Endodermal cell (in vitro differentiated cells): ENCODE measurements around the gene MBD3. TPM values are rescaled to one million over a fixed set of nuclear protein-coding genes. Genes with fewer than 3 reads are reported as not detected.

Source experiments
- DNase-seq: peaks from one replicate; pipeline ENCODE4 v3.0.0-alpha.2; 2017
- H3K27ac ChIP-seq: 2 replicates; pipeline ENCODE4 v1.5.1; 2013; ENCODE audit warnings: mild to moderate bottlenecking, low read depth, low read length, moderate library complexity
- H3K27me3 ChIP-seq: 2 replicates; pipeline ENCODE4 v1.6.1; 2013; ENCODE audit warnings: mild to moderate bottlenecking, low read length, moderate library complexity; ENCODE audit not compliant: insufficient read depth, control insufficient read depth, poor library complexity, severe bottlenecking
- H3K36me3 ChIP-seq: 2 replicates; pipeline ENCODE4 v1.7.0; 2013; ENCODE audit warnings: mild to moderate bottlenecking, low read length, moderate library complexity; ENCODE audit not compliant: control insufficient read depth, insufficient read depth
- H3K4me1 ChIP-seq: one replicate; pipeline ENCODE4 v1.7.0; 2013; ENCODE audit warnings: low read length; ENCODE audit not compliant: control insufficient read depth, insufficient read depth
- H3K4me3 ChIP-seq: 2 replicates; pipeline ENCODE4 v1.5.1; 2013; ENCODE audit warnings: mild to moderate bottlenecking, low read length, moderate library complexity
- H3K9ac ChIP-seq: 2 replicates; pipeline ENCODE4 v1.6.1; 2013; ENCODE audit warnings: mild to moderate bottlenecking, low read length, moderate library complexity; ENCODE audit not compliant: poor library complexity, severe bottlenecking; ENCODE audit errors: extremely low read depth
- H3K9me3 ChIP-seq: 2 replicates; pipeline ENCODE4 v1.6.1; 2013; ENCODE audit warnings: mild to moderate bottlenecking, low read length, moderate library complexity; ENCODE audit not compliant: control insufficient read depth
- H3K27ac Mint-ChIP-seq: 2 replicates; pipeline ENCODE4 v1.8.0; 2020; ENCODE audit warnings: mixed read lengths
- H3K27me3 Mint-ChIP-seq: 2 replicates; pipeline ENCODE4 v1.8.0; 2021; ENCODE audit warnings: mild to moderate bottlenecking, mixed read lengths; ENCODE audit not compliant: insufficient read depth
- H3K36me3 Mint-ChIP-seq: 2 replicates; pipeline ENCODE4 v1.8.0; 2020; ENCODE audit warnings: low read depth, mixed read lengths
- H3K4me1 Mint-ChIP-seq: 2 replicates; pipeline ENCODE4 v1.8.0; 2020; ENCODE audit warnings: mixed read lengths
- H3K4me3 Mint-ChIP-seq: 2 replicates; pipeline ENCODE4 v1.8.0; 2020; ENCODE audit warnings: mild to moderate bottlenecking, moderate library complexity, mixed read lengths
- H3K9me3 Mint-ChIP-seq: 2 replicates; pipeline ENCODE4 v1.8.0; 2020; ENCODE audit warnings: mild to moderate bottlenecking, mixed read lengths
- WGBS, 2 experiments: methylation state at CpG; one replicate each; pipeline versions ENCODE4 v1.1.5 to v1.1.7; 2013; ENCODE audit warnings: missing lambda C conversion rate in 2 of 2, mixed read lengths in 1 of 2; ENCODE audit not compliant: insufficient coverage in 1 of 2, insufficient read length in 1 of 2; 5-methylcytosine and 5-hydroxymethylcytosine counted together
- total RNA-seq, 2 donors: library from RNA; stranded (reverse); fragmentation: NEBNext Ultra II Directional in 1 of 2; extraction: Animal tissue kit (Norgen Biotek cat#: 25700) in 1 of 2; gene quantifications; 2 replicates in 1 of 2; 3 replicates in 1 of 2; pipeline ENCODE4 v1.2.1, GENCODE V29; 2021
- TF ChIP-seq, protein P1 (sequence below): fragments of 200-600 bp; sonication (generic); conservative IDR thresholded peaks from 2 replicates; pipeline ENCODE4 v1.5.0; 2021; ENCODE audit warnings: antibody characterized with exemption, mild to moderate bottlenecking

Gene MBD3
- total RNA-seq, 2 donors from 2014 or later = 108 TPM

DNA sequence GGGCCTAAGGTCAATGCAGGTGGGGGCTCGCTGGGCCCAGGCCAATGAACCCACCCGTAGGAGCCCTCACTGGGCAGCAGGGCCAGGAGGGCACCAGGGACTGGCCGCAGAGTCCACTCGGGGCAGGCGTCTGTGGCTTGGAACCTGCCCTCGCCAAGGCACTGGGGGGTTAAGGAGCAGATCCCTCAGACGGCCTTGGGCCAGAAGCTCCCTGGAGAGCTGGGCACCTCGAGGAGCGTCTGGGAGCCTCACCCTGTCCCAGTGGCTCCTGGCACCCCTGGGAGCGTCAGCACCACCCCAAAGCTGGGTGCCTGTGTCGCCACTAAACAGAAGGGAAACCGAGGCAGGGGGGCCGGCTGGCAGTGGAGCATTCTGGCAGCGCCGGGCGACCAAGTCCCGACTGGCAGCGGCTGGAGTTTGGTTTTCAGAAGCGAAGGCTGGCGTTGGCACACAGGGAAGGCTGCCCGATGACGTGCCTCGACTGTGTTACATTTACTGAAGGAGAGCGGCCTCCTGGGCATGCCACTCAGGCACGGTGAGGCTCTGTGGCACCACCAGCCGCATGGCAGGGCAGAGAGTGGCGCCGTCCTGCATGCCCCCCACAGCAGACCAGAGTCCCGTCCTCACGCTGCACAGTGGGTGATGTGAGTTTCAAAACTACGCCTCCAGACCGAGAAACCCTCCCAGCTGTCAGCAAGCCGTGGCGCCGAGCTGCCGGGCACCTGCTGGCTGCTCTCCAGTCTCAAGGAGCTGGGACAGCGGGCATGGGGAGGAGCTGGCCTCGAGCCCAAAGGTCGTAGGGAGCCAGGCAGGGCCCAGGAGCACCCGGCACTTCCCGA, 15.4 kb downstream of the MBD3 start:
- H3K36me3 ChIP-seq = peaks cover 27% of the 10 kb centered on the region
- H3K9me3 ChIP-seq = no peaks in the 10 kb centered on the region
- DNase-seq = no peak
- Mint-ChIP-seq H3K4me3 (no peak overlapping the region), H3K27me3 (no peaks in the 10 kb centered on the region), H3K4me1 (no peaks in the 10 kb centered on the region), H3K36me3 (peaks cover 27% of the 10 kb centered on the region), H3K9me3 (no peaks in the 10 kb centered on the region), H3K27ac (no peak overlapping the region)
- H3K27ac ChIP-seq = no peak overlapping the region
- no peaks in the 10 kb centered on the region for H3K27me3 ChIP-seq
- no peaks in the 10 kb centered on the region for H3K4me1 ChIP-seq
- H3K4me3 ChIP-seq = no peak overlapping the region
- no peak overlapping the region for H3K9ac ChIP-seq
- TF ChIP-seq, protein P1, sequence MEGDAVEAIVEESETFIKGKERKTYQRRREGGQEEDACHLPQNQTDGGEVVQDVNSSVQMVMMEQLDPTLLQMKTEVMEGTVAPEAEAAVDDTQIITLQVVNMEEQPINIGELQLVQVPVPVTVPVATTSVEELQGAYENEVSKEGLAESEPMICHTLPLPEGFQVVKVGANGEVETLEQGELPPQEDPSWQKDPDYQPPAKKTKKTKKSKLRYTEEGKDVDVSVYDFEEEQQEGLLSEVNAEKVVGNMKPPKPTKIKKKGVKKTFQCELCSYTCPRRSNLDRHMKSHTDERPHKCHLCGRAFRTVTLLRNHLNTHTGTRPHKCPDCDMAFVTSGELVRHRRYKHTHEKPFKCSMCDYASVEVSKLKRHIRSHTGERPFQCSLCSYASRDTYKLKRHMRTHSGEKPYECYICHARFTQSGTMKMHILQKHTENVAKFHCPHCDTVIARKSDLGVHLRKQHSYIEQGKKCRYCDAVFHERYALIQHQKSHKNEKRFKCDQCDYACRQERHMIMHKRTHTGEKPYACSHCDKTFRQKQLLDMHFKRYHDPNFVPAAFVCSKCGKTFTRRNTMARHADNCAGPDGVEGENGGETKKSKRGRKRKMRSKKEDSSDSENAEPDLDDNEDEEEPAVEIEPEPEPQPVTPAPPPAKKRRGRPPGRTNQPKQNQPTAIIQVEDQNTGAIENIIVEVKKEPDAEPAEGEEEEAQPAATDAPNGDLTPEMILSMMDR = no peak
- 94 to 95% methylated on average over 31 to 41 of the region's 41 CpGs for WGBS, 2 experiments

DNA sequence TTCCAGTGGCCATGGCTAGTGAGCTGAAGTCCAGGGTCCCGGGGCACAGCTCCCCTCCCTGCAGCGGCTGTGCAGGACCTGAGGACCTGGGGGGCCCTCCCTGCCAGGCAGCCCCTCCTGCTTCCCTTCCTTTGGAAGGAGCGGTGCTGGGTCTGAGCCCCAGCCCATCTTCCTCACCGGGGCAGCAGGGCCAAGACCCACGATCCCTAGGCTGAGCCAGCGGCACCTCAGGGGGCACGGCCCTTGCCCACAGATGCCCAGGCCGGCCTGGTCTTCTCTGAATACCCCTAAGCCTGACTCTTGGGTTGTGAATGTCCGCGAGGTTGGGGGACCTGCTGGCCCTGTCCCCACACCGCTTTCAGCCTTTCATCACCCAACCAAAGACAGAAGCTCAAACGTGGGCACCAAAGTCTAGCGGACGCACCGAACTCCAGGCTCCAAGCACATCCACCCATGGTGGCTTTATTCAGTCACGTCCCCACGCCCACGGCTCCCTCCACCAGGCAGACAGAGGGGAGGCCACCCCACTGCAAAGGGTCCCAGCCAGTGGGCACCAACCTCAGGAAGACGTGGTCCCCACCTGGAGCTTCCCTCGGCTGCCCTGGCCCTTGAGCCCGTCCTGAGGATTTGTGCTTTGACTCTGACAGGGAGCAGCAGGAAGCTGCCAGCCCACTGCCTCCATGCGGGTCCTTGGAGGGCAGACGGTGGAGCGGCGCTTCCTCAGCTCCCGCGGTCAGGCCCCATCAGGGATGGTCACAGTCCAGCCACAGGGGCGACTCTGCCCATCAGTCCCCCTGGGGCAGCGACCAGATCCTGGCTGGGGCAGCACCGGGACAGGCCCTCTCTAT, 16.2 kb downstream of the MBD3 start:
- Mint-ChIP-seq H3K4me3 (no peak overlapping the region), H3K27ac (no peak overlapping the region), H3K27me3 (peaks cover 8% of the 10 kb centered on the region), H3K9me3 (no peaks in the 10 kb centered on the region), H3K36me3 (peaks cover 19% of the 10 kb centered on the region), H3K4me1 (no peaks in the 10 kb centered on the region)
- no peaks in the 10 kb centered on the region for H3K9me3 ChIP-seq
- DNase-seq = no peak
- H3K4me3 ChIP-seq = no peak overlapping the region
- no peak overlapping the region for H3K27ac ChIP-seq
- no peaks in the 10 kb centered on the region for H3K27me3 ChIP-seq
- no peaks in the 10 kb centered on the region for H3K4me1 ChIP-seq
- peaks cover 20% of the 10 kb centered on the region for H3K36me3 ChIP-seq
- TF ChIP-seq, protein P1 = no peak
- H3K9ac ChIP-seq = no peak overlapping the region
- WGBS, 2 experiments = 94 to 95% methylated on average over 13 to 30 of the region's 30 CpGs

DNA sequence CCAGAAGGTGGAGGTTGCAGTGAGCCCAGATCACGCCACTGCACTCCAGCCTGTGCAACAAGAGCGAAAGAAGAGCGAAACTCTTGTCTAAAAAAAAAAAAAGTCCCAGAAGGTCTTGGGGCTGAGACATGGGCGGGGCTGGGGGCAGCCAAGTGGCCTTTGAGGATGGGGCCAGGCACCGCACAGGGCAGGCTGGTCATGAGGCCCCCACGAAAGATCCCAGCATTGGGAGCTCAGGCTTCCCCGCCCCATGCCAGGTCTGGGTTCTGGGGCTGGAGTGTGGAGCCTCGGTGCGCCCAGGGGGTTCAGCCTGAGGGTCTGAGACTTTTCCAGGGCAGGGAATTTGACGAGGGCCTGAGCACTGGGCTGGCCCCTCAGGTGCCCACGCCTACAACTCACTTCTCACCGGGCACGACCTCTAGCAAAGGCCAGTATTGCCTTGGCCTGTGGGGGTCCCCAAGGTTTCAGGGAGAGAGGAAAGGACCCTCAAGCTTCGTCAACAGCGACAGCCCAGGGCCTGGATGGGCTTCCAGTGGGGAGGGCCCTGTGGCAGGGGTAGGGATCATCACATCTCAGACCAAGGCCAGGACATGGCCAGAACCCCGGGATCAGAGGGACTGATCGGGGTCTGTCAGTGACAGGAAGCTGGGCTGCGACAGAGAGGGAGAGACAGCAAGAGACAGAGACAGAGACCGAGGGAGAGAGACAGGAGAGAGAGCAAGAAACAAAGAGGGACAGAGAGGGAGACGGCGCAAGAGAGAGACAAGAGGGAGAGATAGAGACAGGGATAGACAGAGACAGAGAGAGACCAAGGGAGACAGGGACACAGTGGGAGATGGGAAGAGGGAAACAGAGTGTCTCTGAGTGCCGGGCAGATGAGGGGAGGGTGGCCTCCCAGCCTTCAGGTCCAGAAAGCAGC, 17.1 kb downstream of the MBD3 start:
- no peak overlapping the region for H3K27ac Mint-ChIP-seq
- Histone ChIP-seq H3K9ac (no peak overlapping the region), H3K9me3 (no peaks in the 10 kb centered on the region), H3K36me3 (peaks cover 12% of the 10 kb centered on the region), H3K27me3 (no peaks in the 10 kb centered on the region), H3K27ac (no peak overlapping the region), H3K4me1 (no peaks in the 10 kb centered on the region), H3K4me3 (no peak overlapping the region)
- peaks cover 16% of the 10 kb centered on the region for H3K36me3 Mint-ChIP-seq
- H3K27me3 Mint-ChIP-seq = peaks cover 13% of the 10 kb centered on the region
- TF ChIP-seq, protein P1 = no peak
- no peaks in the 10 kb centered on the region for H3K9me3 Mint-ChIP-seq
- DNase-seq = no peak
- no peak overlapping the region for H3K4me3 Mint-ChIP-seq
- 94 to 96% methylated on average over 18 to 22 of the region's 22 CpGs for WGBS, 2 experiments
- no peaks in the 10 kb centered on the region for H3K4me1 Mint-ChIP-seq
